ENCODE data around the gene MLH1.

DNA sequence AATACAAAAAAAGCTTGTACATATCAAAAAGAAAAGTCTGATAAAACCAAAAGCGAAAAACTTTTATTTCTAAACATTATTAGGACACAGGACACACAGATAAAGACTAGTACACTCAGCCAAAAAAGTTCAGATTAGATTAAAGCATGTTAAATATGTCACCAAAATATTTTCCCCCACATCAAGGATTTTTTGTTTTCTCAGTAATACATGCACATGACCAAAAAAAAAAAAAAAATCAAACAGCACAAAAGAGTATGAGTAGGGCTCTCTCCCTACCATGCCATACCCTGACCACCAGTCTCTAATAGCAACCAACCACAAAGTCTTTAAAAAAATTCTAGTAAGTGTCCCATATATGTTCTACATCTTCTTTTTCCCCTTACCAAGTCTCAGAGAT lies 103.7 kb downstream of the MLH1 start:
- TF ChIP-seq, protein P1, sequence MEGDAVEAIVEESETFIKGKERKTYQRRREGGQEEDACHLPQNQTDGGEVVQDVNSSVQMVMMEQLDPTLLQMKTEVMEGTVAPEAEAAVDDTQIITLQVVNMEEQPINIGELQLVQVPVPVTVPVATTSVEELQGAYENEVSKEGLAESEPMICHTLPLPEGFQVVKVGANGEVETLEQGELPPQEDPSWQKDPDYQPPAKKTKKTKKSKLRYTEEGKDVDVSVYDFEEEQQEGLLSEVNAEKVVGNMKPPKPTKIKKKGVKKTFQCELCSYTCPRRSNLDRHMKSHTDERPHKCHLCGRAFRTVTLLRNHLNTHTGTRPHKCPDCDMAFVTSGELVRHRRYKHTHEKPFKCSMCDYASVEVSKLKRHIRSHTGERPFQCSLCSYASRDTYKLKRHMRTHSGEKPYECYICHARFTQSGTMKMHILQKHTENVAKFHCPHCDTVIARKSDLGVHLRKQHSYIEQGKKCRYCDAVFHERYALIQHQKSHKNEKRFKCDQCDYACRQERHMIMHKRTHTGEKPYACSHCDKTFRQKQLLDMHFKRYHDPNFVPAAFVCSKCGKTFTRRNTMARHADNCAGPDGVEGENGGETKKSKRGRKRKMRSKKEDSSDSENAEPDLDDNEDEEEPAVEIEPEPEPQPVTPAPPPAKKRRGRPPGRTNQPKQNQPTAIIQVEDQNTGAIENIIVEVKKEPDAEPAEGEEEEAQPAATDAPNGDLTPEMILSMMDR (IDR thresholded peaks at IDR 0.05): no peak
- TF ChIP-seq, protein P2, sequence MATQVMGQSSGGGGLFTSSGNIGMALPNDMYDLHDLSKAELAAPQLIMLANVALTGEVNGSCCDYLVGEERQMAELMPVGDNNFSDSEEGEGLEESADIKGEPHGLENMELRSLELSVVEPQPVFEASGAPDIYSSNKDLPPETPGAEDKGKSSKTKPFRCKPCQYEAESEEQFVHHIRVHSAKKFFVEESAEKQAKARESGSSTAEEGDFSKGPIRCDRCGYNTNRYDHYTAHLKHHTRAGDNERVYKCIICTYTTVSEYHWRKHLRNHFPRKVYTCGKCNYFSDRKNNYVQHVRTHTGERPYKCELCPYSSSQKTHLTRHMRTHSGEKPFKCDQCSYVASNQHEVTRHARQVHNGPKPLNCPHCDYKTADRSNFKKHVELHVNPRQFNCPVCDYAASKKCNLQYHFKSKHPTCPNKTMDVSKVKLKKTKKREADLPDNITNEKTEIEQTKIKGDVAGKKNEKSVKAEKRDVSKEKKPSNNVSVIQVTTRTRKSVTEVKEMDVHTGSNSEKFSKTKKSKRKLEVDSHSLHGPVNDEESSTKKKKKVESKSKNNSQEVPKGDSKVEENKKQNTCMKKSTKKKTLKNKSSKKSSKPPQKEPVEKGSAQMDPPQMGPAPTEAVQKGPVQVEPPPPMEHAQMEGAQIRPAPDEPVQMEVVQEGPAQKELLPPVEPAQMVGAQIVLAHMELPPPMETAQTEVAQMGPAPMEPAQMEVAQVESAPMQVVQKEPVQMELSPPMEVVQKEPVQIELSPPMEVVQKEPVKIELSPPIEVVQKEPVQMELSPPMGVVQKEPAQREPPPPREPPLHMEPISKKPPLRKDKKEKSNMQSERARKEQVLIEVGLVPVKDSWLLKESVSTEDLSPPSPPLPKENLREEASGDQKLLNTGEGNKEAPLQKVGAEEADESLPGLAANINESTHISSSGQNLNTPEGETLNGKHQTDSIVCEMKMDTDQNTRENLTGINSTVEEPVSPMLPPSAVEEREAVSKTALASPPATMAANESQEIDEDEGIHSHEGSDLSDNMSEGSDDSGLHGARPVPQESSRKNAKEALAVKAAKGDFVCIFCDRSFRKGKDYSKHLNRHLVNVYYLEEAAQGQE (IDR thresholded peaks at IDR 0.05; ENCODE audit: insufficient read depth in 1 of 2, low read depth in 2 of 2, low read length in 1 of 2): no peak
- TF ChIP-seq POLR2AphosphoS5 (IDR thresholded peaks at IDR 0.05; ENCODE audit: low read depth, low read length) (no peak), SIN3A (IDR thresholded peaks at IDR 0.05; ENCODE audit: borderline replicate concordance, insufficient read depth, low read depth, low read length) (no peak), TCF7L2 (IDR thresholded peaks at IDR 0.05; ENCODE audit: low read depth, low read length) (no peak)
